K562 (cell line): ENCODE results near the gene PRDM15. TPM values are rescaled to one million over a fixed set of nuclear protein-coding genes. Genes with fewer than 3 reads are reported as not detected.

Source experiments
- ATF3 ChIP-seq, 2 experiments: fragments of 450-650 bp in 1 of 2; sonication (generic) in 1 of 2; formaldehyde crosslinking in 1 of 2; IDR thresholded peaks in 1 of 2; conservative IDR thresholded peaks in 1 of 2; 2 replicates each; pipeline versions ENCODE4 v1.6.1 to v1.8.1; 2016 to 2023; ENCODE audit warnings: mild to moderate bottlenecking in 2 of 2, moderate library complexity in 2 of 2, inconsistent platforms in 1 of 2, missing genetic modification reagents in 1 of 2
- BMI1 ChIP-seq: fragments of 150-350 bp; IDR thresholded peaks from 2 replicates; pipeline ENCODE4 v1.6.1; 2014; ENCODE audit warnings: low read length
- BRD9 ChIP-seq: fragments of 450-650 bp; IDR thresholded peaks from 2 replicates; pipeline ENCODE4 v1.6.1; 2018; ENCODE audit warnings: low read depth; ENCODE audit not compliant: partially characterized antibody
- CBX5 ChIP-seq: IDR thresholded peaks from 2 replicates; pipeline ENCODE4 v1.6.1; 2014; ENCODE audit warnings: low read depth, borderline replicate concordance
- CREB5 ChIP-seq: fragments of 250-450 bp; sonication (Bioruptor Pico); IDR thresholded peaks from 2 replicates; pipeline ENCODE4 v1.5.0; 2020; ENCODE audit warnings: mild to moderate bottlenecking
- DNMT1 ChIP-seq: fragments of 450-650 bp; IDR thresholded peaks from 2 replicates; pipeline ENCODE4 v1.6.1; 2016; ENCODE audit warnings: antibody characterized with exemption, mild to moderate bottlenecking
- FOXA1 ChIP-seq: fragments of 450-650 bp; IDR thresholded peaks from 2 replicates; pipeline ENCODE4 v1.6.1; 2016; ENCODE audit warnings: mild to moderate bottlenecking, borderline replicate concordance
- HDGF ChIP-seq: fragments of 450-650 bp; IDR thresholded peaks from 2 replicates; pipeline ENCODE4 v1.6.1; 2016
- KDM2B ChIP-seq: fragments of 250-450 bp; sonication (Bioruptor Pico); IDR thresholded peaks from 2 replicates; pipeline ENCODE4 v1.8.0; 2021; ENCODE audit warnings: mild to moderate bottlenecking, moderate library complexity
- MXI1 ChIP-seq: IDR thresholded peaks from 2 replicates; pipeline ENCODE4 v1.6.1; 2011; ENCODE audit warnings: low read depth, mild to moderate bottlenecking, improper control_type of control experiment, low read length
- NFE2L1 ChIP-seq: fragments of 450-650 bp; IDR thresholded peaks from 2 replicates; pipeline ENCODE4 v1.6.1; 2016; ENCODE audit warnings: missing genetic modification characterization, low read depth, mild to moderate bottlenecking, missing compliant biosample characterization, moderate library complexity, borderline replicate concordance
- POU5F1 ChIP-seq: fragments of 150-350 bp; IDR thresholded peaks from 2 replicates; pipeline ENCODE4 v1.6.1; 2014; ENCODE audit warnings: borderline replicate concordance, low read length, low read depth, mild to moderate bottlenecking; ENCODE audit not compliant: partially characterized antibody
- PTBP1 ChIP-seq: fragments of 200-400 bp; formaldehyde crosslinking; IDR thresholded peaks from 2 replicates; pipeline ENCODE4 v1.6.1; 2017; ENCODE audit warnings: low read depth, low read length
- SMAD3 ChIP-seq: fragments of 450-650 bp; formaldehyde crosslinking; conservative IDR thresholded peaks from 2 replicates; pipeline ENCODE4 v1.4.0; 2020; ENCODE audit warnings: mild to moderate bottlenecking
- SRF ChIP-seq, 2 experiments: fragments of 250-450, 450-650 bp in 1 of 2; sonication (Bioruptor Pico) in 1 of 2; sonication (generic) in 1 of 2; formaldehyde crosslinking; IDR thresholded peaks; 2 replicates each; pipeline versions ENCODE4 v1.5.0 to v1.5.1; 2020 to 2022; ENCODE audit warnings: mild to moderate bottlenecking in 1 of 2, missing genetic modification reagents in 1 of 2
- TARDBP ChIP-seq: fragments of 450-650 bp; IDR thresholded peaks from 2 replicates; pipeline ENCODE4 v1.6.1; 2016
- TCF3 ChIP-seq: sonication (generic); formaldehyde crosslinking; IDR thresholded peaks from 2 replicates; pipeline ENCODE4 v1.4.0; 2020; ENCODE audit warnings: mild to moderate bottlenecking, missing genetic modification reagents
- TGIF2 ChIP-seq: sonication (generic); formaldehyde crosslinking; IDR thresholded peaks from 2 replicates; pipeline ENCODE4 v1.8.1; 2022; ENCODE audit warnings: mild to moderate bottlenecking, missing genetic modification reagents, moderate library complexity
- ZBTB33 ChIP-seq: sonication (generic); formaldehyde crosslinking; IDR thresholded peaks from 2 replicates; pipeline ENCODE4 v1.8.1; 2023; ENCODE audit warnings: mild to moderate bottlenecking, missing genetic modification reagents
- ZNF239 ChIP-seq: fragments of 250-450 bp; sonication (Bioruptor Pico); IDR thresholded peaks from 2 replicates; pipeline ENCODE4 v1.4.0; 2020; ENCODE audit warnings: mild to moderate bottlenecking
- ZNF518B ChIP-seq: fragments of 250-450 bp; sonication (Bioruptor Pico); IDR thresholded peaks from 2 replicates; pipeline ENCODE4 v1.5.0; 2021; ENCODE audit warnings: mild to moderate bottlenecking, moderate library complexity
- ZNF79 ChIP-seq: fragments of 250-450 bp; sonication (Bioruptor Pico); IDR thresholded peaks from 2 replicates; pipeline ENCODE4 v1.4.0; 2020; ENCODE audit warnings: low read depth, mild to moderate bottlenecking, moderate library complexity
- polyA plus RNA-seq, 8 experiments: library from polyadenylated mRNA; depleted of rRNA in 4 of 8; stranded (reverse) in 5 of 8; unstranded in 3 of 8; fragments of >200 nt; fragmentation: Nextera tagmentation in 2 of 8; fragmentation: Illumina TruSeq in 1 of 8; extraction: Ambion mirVana in 2 of 8; extraction: Trizol in 1 of 8; gene quantifications; 2 replicates each; pipeline versions ENCODE4 v1.2.1 to v1.2.3, GENCODE V29; 2011 to 2014; ENCODE audit warnings: inconsistent platforms in 1 of 8, missing spikeins in 1 of 8
- total RNA-seq, 7 experiments: library from RNA; depleted of rRNA in 6 of 7; stranded (reverse); fragments of >200 nt in 6 of 7; fragmentation: Illumina TruSeq in 2 of 7; extraction: Trizol in 2 of 7; gene quantifications; 2 replicates each; pipeline versions ENCODE4 v1.2.1 to v1.2.3, GENCODE V29; 2011 to 2021; ENCODE audit warnings: low replicate concordance in 1 of 7

Gene PRDM15
- total and polyA plus RNA-seq, 9 of the 15 experiments (the other 6 are each of a cell fraction or from before 2014, with no cell fraction given), result 0.93 to 9.2 (median 6.2) TPM

GRCh38 chr21:41894922-41895557 lies 15.9 kb upstream of the PRDM15 start (continued):
- TF ChIP-seq PTBP1 (no peak), KDM2B (CRISPR knock-in tag) (no peak), BRD9 (no peak), ZBTB33 (no peak), HDGF (no peak), ZNF239 (no peak), ZNF79 (no peak), DNMT1 (no peak), ZNF518B (CRISPR knock-in tag) (no peak), POU5F1 (no peak), FOXA1 (no peak), ATF3 (IDR thresholded peaks at IDR 0.05) (peak; percentile 59; the same call in 1 of the 2 replicates), ATF3 (CRISPR knock-in tag; conservative IDR thresholded peaks at IDR 0.05) (no peak), SRF (CRISPR knock-in tag; IDR thresholded peaks at IDR 0.05) (no peak; a peak in 1 of 4 replicates), SMAD3 (CRISPR knock-in tag) (0 out of 2 replicates have a peak, but pooled peaks have one; percentile 7), NFE2L1 (tag) (no peak), CBX5 (no peak), TARDBP (no peak), MXI1 (no peak), TGIF2 (no peak), CREB5 (CRISPR knock-in tag) (no peak), TCF3 (peak; percentile 91), BMI1 (no peak)
